GM12878 (cell line): Measurements from ENCODE around the gene HMGCR. TPM values are rescaled to one million over a fixed set of nuclear protein-coding genes. Genes with fewer than 3 reads are reported as not detected.
"Not testable (repeated sequence)": the region's sequence is repeated elsewhere in the genome, so short reads cannot be mapped to it uniquely, and the experiment has no call there.

Source experiments
- ATAC-seq: fragments of 200-7000 bp; cut with Tn5 transposase; 3 replicates; pipeline ENCODE4 v1.9.1; 2020; ENCODE audit warnings: mild to moderate bottlenecking, moderate library complexity
- BruUV-seq: library from RNA; stranded (reverse); fragments of 400-500 nt; replicated peaks from 2 replicates; lab custom pipeline; 2021; lab: Mats Ljungman, UMichigan
- CTCF ChIA-PET: fragments of 300-600 bp; sonication (Branson Sonifier 250); formaldehyde crosslinking; extraction: SDS; loops from one replicate; lab custom pipeline; 2021; ENCODE audit warnings: inconsistent platforms; lab: Yijun Ruan, JAX
- POLR2A ChIA-PET: fragments of 350-600 bp; formaldehyde crosslinking; extraction: SDS; loops from one replicate; lab custom pipeline; 2021; ENCODE audit warnings: inconsistent platforms; lab: Charles Lee
- RAD21 ChIA-PET: fragments of 300-600 bp; sonication (Branson Sonifier 250); formaldehyde crosslinking; loops from one replicate; lab custom pipeline; 2023; ENCODE audit warnings: antibody characterized with exemption; ENCODE audit not compliant: unreplicated experiment; lab: Charles Lee
- SMC1A ChIA-PET: fragments of 300-600 bp; sonication (Branson Sonifier 250); formaldehyde crosslinking; loops from one replicate; lab custom pipeline; 2023; ENCODE audit not compliant: unreplicated experiment, uncharacterized antibody; lab: Charles Lee
- DNase-seq: peaks from one replicate; pipeline ENCODE4 v3.0.0-alpha.2; 2011; ENCODE audit warnings: low read depth, low spot score
- FAIRE-seq: peaks from 3 replicates; lab custom pipeline; 2011; peaks lifted over from hg19 to GRCh38; lab: Jason Lieb, UNC
- H2AFZ ChIP-seq: 2 replicates; pipeline ENCODE4 v1.6.0; 2011; ENCODE audit warnings: low read depth, low read length, control low read depth; ENCODE audit not compliant: control insufficient read depth
- H3K27ac ChIP-seq: 2 replicates; pipeline ENCODE4 v1.5.1; 2011; ENCODE audit warnings: control low read depth; ENCODE audit not compliant: control insufficient read depth, insufficient read depth
- H3K27me3 ChIP-seq, 2 experiments: replicated peaks in 1 of 2; 2 replicates each; pipeline versions ENCODE4 v1.6.0 to v1.6.1; 2011; ENCODE audit warnings: low read length in 1 of 2; ENCODE audit not compliant: control insufficient read depth in 2 of 2, insufficient read depth in 2 of 2
- H3K36me3 ChIP-seq, 2 experiments: 2 replicates each; pipeline ENCODE4 v1.5.1; 2011; ENCODE audit warnings: low read length in 1 of 2; ENCODE audit not compliant: control insufficient read depth in 2 of 2, insufficient read depth in 2 of 2
- H3K4me1 ChIP-seq: 2 replicates; pipeline ENCODE4 v1.6.1; 2011; ENCODE audit warnings: mild to moderate bottlenecking, low read length, moderate library complexity, mixed read lengths; ENCODE audit not compliant: control insufficient read depth, insufficient read depth
- H3K4me2 ChIP-seq: 2 replicates; pipeline ENCODE4 v1.6.0; 2011; ENCODE audit warnings: control low read depth; ENCODE audit not compliant: control insufficient read depth, insufficient read depth
- H3K4me3 ChIP-seq: fragments of 200-600 bp; sonication (generic); 2 replicates; pipeline ENCODE4 v1.5.1; 2016
- H3K79me2 ChIP-seq: 2 replicates; pipeline ENCODE4 v1.6.0; 2011; ENCODE audit warnings: low read length; ENCODE audit not compliant: control insufficient read depth, insufficient read depth
- H3K9ac ChIP-seq: 2 replicates; pipeline ENCODE4 v1.8.0; 2011; ENCODE audit warnings: low read length, control low read depth, mixed read lengths; ENCODE audit not compliant: control insufficient read depth, insufficient read depth
- H3K9me3 ChIP-seq: replicated peaks from 3 replicates; pipeline ENCODE4 v1.5.1; 2011; ENCODE audit warnings: mild to moderate bottlenecking, low read length; ENCODE audit not compliant: control insufficient read depth, insufficient read depth
- H4K20me1 ChIP-seq: 2 replicates; pipeline ENCODE4 v1.6.0; 2011; ENCODE audit not compliant: control insufficient read depth, insufficient read depth
- CREM ChIP-seq: IDR thresholded peaks from 2 replicates; pipeline ENCODE4 v1.6.1; 2014; ENCODE audit warnings: antibody characterized with exemption, low read depth
- WGBS: methylation state at CpG from one replicate; pipeline ENCODE4 v1.1.6; 2016; ENCODE audit warnings: low lambda C conversion rate; ENCODE audit not compliant: insufficient replicate concordance, insufficient coverage; ENCODE audit errors: missing lambda C conversion rate; 5-methylcytosine and 5-hydroxymethylcytosine counted together
- in situ Hi-C: fragments of 300-500 bp; cut with MboI; formaldehyde crosslinking; loops from 9 replicates; pipeline ENCODE4 v1.14.3; 2018; ENCODE audit warnings: mixed read lengths
- intact Hi-C: fragments of 100-400 bp; cut with micrococcal nuclease; formaldehyde crosslinking; loops from one replicate; pipeline ENCODE4 v1.14.2; 2022; ENCODE audit not compliant: unreplicated experiment
- polyA plus RNA-seq, 11 experiments: library from polyadenylated mRNA; depleted of rRNA in 4 of 11; unstranded in 6 of 11; stranded (reverse) in 5 of 11; fragments of >200 nt; fragmentation: Nextera tagmentation in 4 of 11; fragmentation: Illumina TruSeq in 1 of 11; extraction: Ambion mirVana in 4 of 11; extraction: Trizol in 1 of 11; gene quantifications; 1 replicate in 1 of 11; 2 replicates in 10 of 11; pipeline versions ENCODE4 v1.2.1 to v1.2.3, GENCODE V29; 2011 to 2016; ENCODE audit warnings: inconsistent platforms in 2 of 11, missing spikeins in 2 of 11, low read depth in 1 of 11
- total RNA-seq, 4 experiments: library from RNA; depleted of rRNA in 3 of 4; stranded (reverse); fragments of >200 nt in 3 of 4; fragmentation: Illumina TruSeq in 1 of 4; extraction: Trizol in 1 of 4; gene quantifications; 2 replicates each; pipeline versions ENCODE4 v1.2.1 to v1.2.3, GENCODE V29; 2013 to 2021
- TF ChIP-seq, protein P1 (sequence below): fragments of 450-650 bp; IDR thresholded peaks from 2 replicates; pipeline ENCODE4 v1.6.1; 2017; ENCODE audit warnings: mild to moderate bottlenecking, moderate library complexity
- TF ChIP-seq, protein P2 (sequence below): IDR thresholded peaks from 2 replicates; pipeline ENCODE4 v1.6.1; 2012; ENCODE audit warnings: low read depth, low read length, improper control_type of control experiment

The HMGCR gene
- total and polyA plus RNA-seq, 10 of the 15 experiments (the other 5 are each of a cell fraction or from before 2014, with no cell fraction given): 30.8 to 119 (median 73.9) TPM

DNA sequence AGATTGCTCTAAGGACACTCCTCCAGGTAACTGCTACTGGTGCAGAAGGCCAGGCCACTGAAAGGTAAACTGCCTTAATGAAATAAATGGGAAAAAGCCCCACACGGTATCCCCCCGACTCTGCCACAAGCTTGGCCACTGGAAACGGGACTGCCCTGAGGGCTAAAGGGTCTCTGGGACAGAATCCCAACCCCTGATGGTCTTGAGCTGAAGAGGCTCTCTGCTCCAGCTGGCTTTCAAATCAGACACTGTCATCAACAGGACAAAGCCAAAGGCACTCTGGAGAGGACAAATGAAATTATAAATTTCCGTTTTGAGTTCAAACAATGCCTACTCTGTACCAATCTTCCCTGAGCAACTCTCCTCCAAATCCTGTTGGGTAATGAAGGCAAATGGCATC lies 33.6 kb upstream of the HMGCR start (continued):
- TF ChIP-seq, protein P1, sequence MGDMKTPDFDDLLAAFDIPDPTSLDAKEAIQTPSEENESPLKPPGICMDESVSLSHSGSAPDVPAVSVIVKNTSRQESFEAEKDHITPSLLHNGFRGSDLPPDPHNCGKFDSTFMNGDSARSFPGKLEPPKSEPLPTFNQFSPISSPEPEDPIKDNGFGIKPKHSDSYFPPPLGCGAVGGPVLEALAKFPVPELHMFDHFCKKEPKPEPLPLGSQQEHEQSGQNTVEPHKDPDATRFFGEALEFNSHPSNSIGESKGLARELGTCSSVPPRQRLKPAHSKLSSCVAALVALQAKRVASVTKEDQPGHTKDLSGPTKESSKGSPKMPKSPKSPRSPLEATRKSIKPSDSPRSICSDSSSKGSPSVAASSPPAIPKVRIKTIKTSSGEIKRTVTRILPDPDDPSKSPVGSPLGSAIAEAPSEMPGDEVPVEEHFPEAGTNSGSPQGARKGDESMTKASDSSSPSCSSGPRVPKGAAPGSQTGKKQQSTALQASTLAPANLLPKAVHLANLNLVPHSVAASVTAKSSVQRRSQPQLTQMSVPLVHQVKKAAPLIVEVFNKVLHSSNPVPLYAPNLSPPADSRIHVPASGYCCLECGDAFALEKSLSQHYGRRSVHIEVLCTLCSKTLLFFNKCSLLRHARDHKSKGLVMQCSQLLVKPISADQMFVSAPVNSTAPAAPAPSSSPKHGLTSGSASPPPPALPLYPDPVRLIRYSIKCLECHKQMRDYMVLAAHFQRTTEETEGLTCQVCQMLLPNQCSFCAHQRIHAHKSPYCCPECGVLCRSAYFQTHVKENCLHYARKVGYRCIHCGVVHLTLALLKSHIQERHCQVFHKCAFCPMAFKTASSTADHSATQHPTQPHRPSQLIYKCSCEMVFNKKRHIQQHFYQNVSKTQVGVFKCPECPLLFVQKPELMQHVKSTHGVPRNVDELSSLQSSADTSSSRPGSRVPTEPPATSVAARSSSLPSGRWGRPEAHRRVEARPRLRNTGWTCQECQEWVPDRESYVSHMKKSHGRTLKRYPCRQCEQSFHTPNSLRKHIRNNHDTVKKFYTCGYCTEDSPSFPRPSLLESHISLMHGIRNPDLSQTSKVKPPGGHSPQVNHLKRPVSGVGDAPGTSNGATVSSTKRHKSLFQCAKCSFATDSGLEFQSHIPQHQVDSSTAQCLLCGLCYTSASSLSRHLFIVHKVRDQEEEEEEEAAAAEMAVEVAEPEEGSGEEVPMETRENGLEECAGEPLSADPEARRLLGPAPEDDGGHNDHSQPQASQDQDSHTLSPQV: no peak
- no peak for TF ChIP-seq CREM
- TF ChIP-seq, protein P2, sequence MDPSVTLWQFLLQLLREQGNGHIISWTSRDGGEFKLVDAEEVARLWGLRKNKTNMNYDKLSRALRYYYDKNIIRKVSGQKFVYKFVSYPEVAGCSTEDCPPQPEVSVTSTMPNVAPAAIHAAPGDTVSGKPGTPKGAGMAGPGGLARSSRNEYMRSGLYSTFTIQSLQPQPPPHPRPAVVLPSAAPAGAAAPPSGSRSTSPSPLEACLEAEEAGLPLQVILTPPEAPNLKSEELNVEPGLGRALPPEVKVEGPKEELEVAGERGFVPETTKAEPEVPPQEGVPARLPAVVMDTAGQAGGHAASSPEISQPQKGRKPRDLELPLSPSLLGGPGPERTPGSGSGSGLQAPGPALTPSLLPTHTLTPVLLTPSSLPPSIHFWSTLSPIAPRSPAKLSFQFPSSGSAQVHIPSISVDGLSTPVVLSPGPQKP: no peak

DNA sequence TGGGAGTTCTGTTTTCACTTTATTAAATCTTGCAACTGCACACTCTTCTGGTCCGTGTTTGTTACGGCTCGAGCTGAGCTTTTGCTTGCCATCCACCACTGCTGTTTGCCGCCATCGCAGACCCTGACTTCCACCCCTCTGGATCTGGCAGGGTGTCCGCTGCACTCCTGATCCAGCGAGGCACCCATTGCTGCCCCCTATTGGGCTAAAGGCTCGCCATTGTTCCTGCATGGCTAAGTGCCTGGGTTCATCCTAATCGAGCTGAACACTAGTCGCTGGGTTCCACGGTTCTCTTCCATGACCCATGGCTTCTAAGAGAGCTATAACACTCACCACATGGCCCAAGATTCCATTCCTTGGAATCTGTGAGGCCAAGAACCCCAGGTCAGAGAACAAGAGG lies 32.5 kb upstream of the HMGCR start:
- in situ Hi-C loops, H4K20me1 ChIP-seq, H3K9ac ChIP-seq, H3K4me2 ChIP-seq, H3K27me3 ChIP-seq, H3K27ac ChIP-seq, SMC1A ChIA-PET, H3K4me3 ChIP-seq, BruUV-seq, intact Hi-C loops, RAD21 ChIA-PET, H3K4me1 ChIP-seq, H3K9me3 ChIP-seq, FAIRE-seq, DNase-seq, POLR2A ChIA-PET, ATAC-seq, H2AFZ ChIP-seq, H3K36me3 ChIP-seq, H3K79me2 ChIP-seq: not testable (repeated sequence)
- 66% methylated on average over 11 of the region's 11 CpGs for WGBS
- CTCF ChIA-PET: interaction anchor here (0.6 kb wide), 1 partner anchor 322 kb away, joined by 3 read pairs; no protein-coding TSS in a partner anchor
